HEK293T (cell line): ENCODE data around the gene SUGCT.

ENCODE experiments used
- BHLHE40 ChIP-seq: fragments of 450-650 bp; IDR thresholded peaks from 2 replicates; pipeline ENCODE4 v1.6.1; 2016; ENCODE audit warnings: mild to moderate bottlenecking, moderate library complexity, borderline replicate concordance
- CTBP1 ChIP-seq: fragments of 450-650 bp; IDR thresholded peaks from 2 replicates; pipeline ENCODE4 v1.6.1; 2016; ENCODE audit warnings: borderline replicate concordance
- ELF4 ChIP-seq: fragments of 450-650 bp; IDR thresholded peaks from 2 replicates; pipeline ENCODE4 v1.6.1; 2017; ENCODE audit warnings: antibody characterized with exemption
- FOXA1 ChIP-seq: fragments of 450-650 bp; IDR thresholded peaks from 2 replicates; pipeline ENCODE4 v1.6.1; 2016; ENCODE audit warnings: mild to moderate bottlenecking
- FOXM1 ChIP-seq: fragments of 450-650 bp; IDR thresholded peaks from 2 replicates; pipeline ENCODE4 v1.6.1; 2017; ENCODE audit warnings: mild to moderate bottlenecking, borderline replicate concordance
- HDGF ChIP-seq: fragments of 450-650 bp; IDR thresholded peaks from 2 replicates; pipeline ENCODE4 v1.6.1; 2017; ENCODE audit warnings: antibody characterized with exemption, borderline replicate concordance
- L3MBTL2 ChIP-seq: fragments of 450-650 bp; conservative IDR thresholded peaks from 2 replicates; pipeline ENCODE4 v1.6.1; 2016; ENCODE audit warnings: mild to moderate bottlenecking
- LEF1 ChIP-seq: fragments of 450-650 bp; IDR thresholded peaks from 2 replicates; pipeline ENCODE4 v1.6.1; 2017; ENCODE audit warnings: mild to moderate bottlenecking, borderline replicate concordance
- NFRKB ChIP-seq: fragments of 450-650 bp; IDR thresholded peaks from 2 replicates; pipeline ENCODE4 v1.6.1; 2016; ENCODE audit warnings: mild to moderate bottlenecking, moderate library complexity
- PKNOX1 ChIP-seq: fragments of 450-650 bp; IDR thresholded peaks from 2 replicates; pipeline ENCODE4 v1.6.1; 2016
- SP1 ChIP-seq: fragments of 450-650 bp; IDR thresholded peaks from 2 replicates; pipeline ENCODE4 v1.6.1; 2017
- SUZ12 ChIP-seq: fragments of 450-650 bp; IDR thresholded peaks from 2 replicates; pipeline ENCODE4 v1.6.1; 2016; ENCODE audit warnings: mild to moderate bottlenecking
- TARDBP ChIP-seq: fragments of 450-650 bp; IDR thresholded peaks from 2 replicates; pipeline ENCODE4 v1.6.1; 2016
- ZNF384 ChIP-seq: fragments of 450-650 bp; IDR thresholded peaks from 2 replicates; pipeline ENCODE4 v1.6.1; 2016

GRCh38 chr7:40883826-40884225 is 749.0 kb downstream of the SUGCT start:
- TF ChIP-seq SP1 (no peak), FOXM1 (no peak), ZNF384 (no peak), CTBP1 (no peak), PKNOX1 (no peak), L3MBTL2 (no peak), FOXA1 (no peak), BHLHE40 (no peak), LEF1 (no peak), TARDBP (no peak), ELF4 (no peak), SUZ12 (no peak), NFRKB (no peak), HDGF (no peak)
